HG02970 (cell line): ENCODE data around the gene SCD5.

Source experiments
- ATAC-seq: cut with Tn5 transposase; IDR thresholded peaks from one replicate; pipeline ENCODE4 v1.9.1; 2021; ENCODE audit warnings: mild to moderate bottlenecking, moderate library complexity, moderate number of reproducible peaks; ENCODE audit not compliant: unreplicated experiment, low FRiP score

SCD5 gene

GRCh38 chr4:82739287-82740190 is 59.1 kb downstream of the SCD5 start:
- peak; percentile 96 for ATAC-seq

GRCh38 chr4:82737354-82737753 is 61.2 kb downstream of the SCD5 start:
- no peak for ATAC-seq

- ATAC-seq, result no peak
Measured at GRCh38 chr4:82733636-82734035, 65.0 kb downstream of the SCD5 start.

GRCh38 chr4:82728301-82728700 is 70.3 kb downstream of the SCD5 start:
- ATAC-seq, result no peak

GRCh38 chr4:82726596-82726995 is 72.0 kb downstream of the SCD5 start:
- no peak for ATAC-seq

GRCh38 chr4:82721819-82722423 is 76.7 kb downstream of the SCD5 start:
- no peak for ATAC-seq

- no peak for ATAC-seq
Measured at GRCh38 chr4:82718162-82718940, 80.2 kb downstream of the SCD5 start.

GRCh38 chr4:82715731-82716617 is 82.6 kb downstream of the SCD5 start:
- no peak for ATAC-seq

GRCh38 chr4:82713856-82714255 is 84.7 kb downstream of the SCD5 start:
- ATAC-seq, result no peak

GRCh38 chr4:82712561-82712960 is 86.0 kb downstream of the SCD5 start:
- no peak for ATAC-seq

GRCh38 chr4:82711158-82711785 is 87.3 kb downstream of the SCD5 start:
- ATAC-seq, result no peak

- no peak for ATAC-seq
Measured at GRCh38 chr4:82710197-82710929, 88.2 kb downstream of the SCD5 start.

GRCh38 chr4:82708982-82709381 is 89.6 kb downstream of the SCD5 start:
- ATAC-seq, result no peak

- no peak for ATAC-seq
Measured at GRCh38 chr4:82706349-82707000, 92.1 kb downstream of the SCD5 start.

GRCh38 chr4:82705928-82706300 is 92.7 kb downstream of the SCD5 start:
- no peak for ATAC-seq

GRCh38 chr4:82705169-82705927 is 93.2 kb downstream of the SCD5 start:
- no peak for ATAC-seq

- ATAC-seq, result no peak
Measured at GRCh38 chr4:82704156-82704555, 94.4 kb downstream of the SCD5 start.

- no peak for ATAC-seq
Measured at GRCh38 chr4:82698412-82698811, 100.2 kb downstream of the SCD5 start.
